ENCODE data around the gene PPP1R14D. TPM values are rescaled to one million over a fixed set of nuclear protein-coding genes. Genes with fewer than 3 reads are reported as not detected.

PPP1R14D gene
- total RNA-seq (not detected in 2 replicates), polyA plus RNA-seq (not detected in 2 replicates), polyA minus RNA-seq (not detected in 2 replicates), Bru-seq, nascent RNA (not detected), BruChase-seq, experiment 1, labeled RNA remaining after a 6-hour chase (not detected), BruChase-seq, experiment 2, labeled RNA remaining after a 2-hour chase (not detected)
- not detected in 2 replicates for polyA plus RNA-seq (2011; cell fraction: cytosol; rRNA removed)
- polyA plus RNA-seq (2011; cell fraction: nucleus; rRNA removed), result not detected in 2 replicates
- not detected in 2 replicates for polyA plus RNA-seq (2012)
- not detected for polyA minus RNA-seq (2011; cell fraction: cytosol; rRNA and poly(A)+ RNA removed)
- polyA minus RNA-seq (2011; cell fraction: nucleus; rRNA and poly(A)+ RNA removed), result not detected in 2 replicates
- long read RNA-seq, result 0 reads

GRCh38 chr15:40828447-40829036 is at the start of gene PPP1R14D:
TSS of gene PPP1R14D (minus strand) at chr15:40828708. CDS start at chr15:40828641, 67 bp downstream.
- DNase-seq (ENCODE audit: low read depth, low spot score), result no peak
- Histone ChIP-seq H3K9ac (replicated peaks; ENCODE audit: extremely low read depth, insufficient read depth, low read length) (no peak within 1 kb of the TSS), H3K79me2 (ENCODE audit: control insufficient read depth, insufficient read depth, low read length) (no peaks in the 10 kb centered on the region), H2AFZ (ENCODE audit: low read depth, low read length) (no peak within 1 kb of the TSS), H3K27ac (ENCODE audit: insufficient read depth, low read depth, low read length) (no peak within 1 kb of the TSS), H3K4me2 (ENCODE audit: insufficient read depth, low read length) (no peak within 1 kb of the TSS), H3K9me3 (replicated peaks; ENCODE audit: control insufficient read depth, insufficient read depth, low read length) (no peaks in the 10 kb centered on the region), H4K20me1 (replicated peaks; ENCODE audit: control insufficient read depth, extremely low read depth, insufficient read depth, low read length) (no peaks in the 10 kb centered on the region), H3K4me3 (replicated peaks in 1 of 3; ENCODE audit: insufficient read depth in 1 of 3, low read depth in 1 of 3, low read length in 3 of 3) (no peak within 1 kb of the TSS), H3K9me1 (replicated peaks; ENCODE audit: control insufficient read depth, extremely low read depth, insufficient read depth, low read length) (no peaks in the 10 kb centered on the region), H3K4me1 (ENCODE audit: control insufficient read depth, extremely low read depth, insufficient read depth, low read length) (no peaks in the 10 kb centered on the region), H3K36me3 (ENCODE audit: control insufficient read depth in 2 of 2, extremely low read depth in 1 of 2, insufficient read depth in 2 of 2, low read length in 2 of 2) (no peaks in the 10 kb centered on the region), H3K27me3 (ENCODE audit: control insufficient read depth in 2 of 2, insufficient read depth in 2 of 2, low read length in 2 of 2) (peaks cover 7 to 14% of the 10 kb centered on the region in 2 experiments)
- intact Hi-C loops (cut with micrococcal nuclease), result no loop called here
- FAIRE-seq, result no peak
- TF ChIP-seq GATA2 (IDR thresholded peaks at IDR 0.05; ENCODE audit: insufficient read depth, insufficient read length, low read depth, low read length), result no peak
- TF ChIP-seq POLR2AphosphoS5 (IDR thresholded peaks at IDR 0.05; ENCODE audit: insufficient read depth, low read depth, low read length), result no peak
- no peak for TF ChIP-seq CTCF (IDR thresholded peaks at IDR 0.05; ENCODE audit: extremely low read depth in 1 of 2, insufficient read depth in 1 of 2, low read depth in 1 of 2, low read length in 2 of 2)
- no peak for TF ChIP-seq POLR2A (IDR thresholded peaks at IDR 0.05; ENCODE audit: low read depth, low read length)
- TF ChIP-seq, protein P1, sequence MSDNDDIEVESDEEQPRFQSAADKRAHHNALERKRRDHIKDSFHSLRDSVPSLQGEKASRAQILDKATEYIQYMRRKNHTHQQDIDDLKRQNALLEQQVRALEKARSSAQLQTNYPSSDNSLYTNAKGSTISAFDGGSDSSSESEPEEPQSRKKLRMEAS (IDR thresholded peaks at IDR 0.05; ENCODE audit: insufficient read depth, insufficient read length), result no peak
- TF ChIP-seq FOS (IDR thresholded peaks at IDR 0.05; ENCODE audit: borderline replicate concordance, insufficient read depth, low read length), result no peak
- no peak for TF ChIP-seq EZH2 (IDR thresholded peaks at IDR 0.05; ENCODE audit: borderline replicate concordance, low read depth, low read length, severe bottlenecking)
- no peak for TF ChIP-seq JUN (IDR thresholded peaks at IDR 0.05; ENCODE audit: borderline replicate concordance, insufficient read depth, insufficient read length, low read depth)
- TF ChIP-seq MYC (IDR thresholded peaks at IDR 0.05; ENCODE audit: low read depth, low read length), result no peak
- dilution Hi-C loops (cut with MboI; ENCODE audit: extremely low pct_ligation_motif_present, low sequenced_read_pairs), result no loop called here
- BruUV-seq (replicated peaks), result no TSS peak
- ChIA-PET CTCF (interaction anchor here (0.8 to 2.2 kb wide), 7 partner anchors 11 to 64 kb away, joined by 3 to 11 read pairs (median 3); no protein-coding TSS in a partner anchor), POLR2A (no interaction called here)

Data from endothelial cell of umbilical vein (primary cell).